Heart left ventricle (tissue), 16 donors: ENCODE results near the gene BARX1. TPM values are rescaled to one million over a fixed set of nuclear protein-coding genes. Genes with fewer than 3 reads are reported as not detected.

Experiments
- ATAC-seq, 4 donors: fragments of 200-7000 bp; cut with Tn5 transposase; one replicate each; pipeline ENCODE4 v1.9.1; 2020 to 2022; ENCODE audit warnings: moderate library complexity in 4 of 4, mild to moderate bottlenecking in 3 of 4, moderate number of reproducible peaks in 1 of 4
- DNase-seq, 5 donors: peaks; one replicate each; pipeline ENCODE4 v3.0.0-alpha.2; 2020
- H3K27ac ChIP-seq, 12 donors: fragments of 200-600 bp; sonication (generic) in 4 of 12; one replicate each; pipeline versions ENCODE4 v1.5.0 to v1.8.0; 2016 to 2022; ENCODE audit warnings: mild to moderate bottlenecking in 2 of 12
- H3K27me3 ChIP-seq, 9 donors: fragments of 200-600 bp; sonication (generic) in 2 of 9; one replicate each; pipeline versions ENCODE4 v1.5.1 to v1.8.0; 2016 to 2022; ENCODE audit warnings: mild to moderate bottlenecking in 3 of 9
- H3K36me3 ChIP-seq, 9 donors: fragments of 200-600 bp; sonication (generic) in 2 of 9; one replicate each; pipeline versions ENCODE4 v1.5.0 to v1.8.0; 2018 to 2022; ENCODE audit warnings: mild to moderate bottlenecking in 2 of 9
- H3K4me1 ChIP-seq, 12 donors: fragments of 200-600 bp; sonication (generic) in 4 of 12; one replicate each; pipeline versions ENCODE4 v1.5.0 to v1.8.0; 2016 to 2022; ENCODE audit warnings: mild to moderate bottlenecking in 3 of 12
- H3K4me3 ChIP-seq, 12 donors: fragments of 200-600 bp; sonication (generic) in 4 of 12; one replicate each; pipeline versions ENCODE4 v1.5.0 to v1.8.0; 2017 to 2022; ENCODE audit warnings: mild to moderate bottlenecking in 9 of 12, moderate library complexity in 4 of 12
- H3K9me3 ChIP-seq, 12 donors: fragments of 200-600 bp; sonication (generic) in 4 of 12; one replicate each; pipeline versions ENCODE4 v1.5.0 to v1.8.0; 2016 to 2022; ENCODE audit warnings: mild to moderate bottlenecking in 1 of 12
- POLR2A ChIP-seq, 2 donors: fragments of 450-650 bp; IDR thresholded peaks; one replicate each; pipeline ENCODE4 v1.6.1; 2017; ENCODE audit warnings: antibody characterized with exemption in 2 of 2, mild to moderate bottlenecking in 2 of 2, moderate library complexity in 2 of 2
- WGBS, 4 donors: extraction: QIAGEN DNeasy Blood & Tissue Kit in 2 of 4; methylation state at CpG; one replicate each; pipeline versions ENCODE4 v1.1.5 to v1.1.7; 2013 to 2018; 5-methylcytosine and 5-hydroxymethylcytosine counted together
- intact Hi-C, 10 donors: fragments of 100-400 bp; cut with DNase I; formaldehyde crosslinking; loops; one replicate each; pipeline versions ENCODE4 v1.11.1 to v1.14.2; 2022
- polyA plus RNA-seq, 2 donors: library from polyadenylated mRNA; stranded (reverse); fragments of 200-250 nt; gene quantifications; one replicate each; pipeline ENCODE4 v1.2.3, GENCODE V29; 2013
- total RNA-seq, 9 donors: library from RNA; depleted of rRNA in 2 of 9; stranded (reverse); fragments of >200 nt in 2 of 9; fragmentation: NEBNext Ultra II Directional in 3 of 9; extraction: Animal tissue kit (Norgen Biotek cat#: 25700) in 3 of 9; gene quantifications; one replicate each; pipeline versions ENCODE4 v1.1.0 to v1.2.4, GENCODE V29; 2016 to 2023
- TF ChIP-seq, protein P1 (sequence below), 12 donors: fragments of 200-600 bp; sonication (generic) in 4 of 12; IDR thresholded peaks; one replicate each; pipeline versions ENCODE4 v1.5.0 to v1.8.0; 2018 to 2022; ENCODE audit warnings: antibody characterized with exemption in 12 of 12, mild to moderate bottlenecking in 5 of 12
- donor health status: ischemic (EF 13 %, LVEDD 7.1; RV severe dilation, severe dysfunction).
- donor health status: healthy with polysubstance abuse.
- donor health status: DM: no; HTN: yes; CAD: no.
- donor health status: DM: no; HTN: no; CAD: no.
- donor health status: ischemic (EF 25% LVEDD 6.9; RV normal size, moderate dysfunction).
- donor health status: ischemic (EF 25% LVEDD 5.7; RV mildly dilated, moderate dysfunction).
- donor health status: healthy.
- donor health status: DM: yes; HTN: yes; CAD: no.
- donor health status: ischemic (EF 35%, LVEDD 5.7; RV mildly dilated, moderate dysfunction).
- donor health status: nonischemic (EF 11% LVEDD 7.7; RV severe dilation, severe dysfunction).
- donor health status: DM: yes; HTN: yes; CAD: no.
- donor health status: PGD.
- donor health status: ischemic (EF 29% LVEDD 5.4; RV normal size, mild dysfunction).
- donor health status: nonischemic (EF 23%, LVEDD 6.1; RV moderate dilation, normal function).

The BARX1 gene
- total and polyA plus RNA-seq, 11 donors = not detected

DNA sequence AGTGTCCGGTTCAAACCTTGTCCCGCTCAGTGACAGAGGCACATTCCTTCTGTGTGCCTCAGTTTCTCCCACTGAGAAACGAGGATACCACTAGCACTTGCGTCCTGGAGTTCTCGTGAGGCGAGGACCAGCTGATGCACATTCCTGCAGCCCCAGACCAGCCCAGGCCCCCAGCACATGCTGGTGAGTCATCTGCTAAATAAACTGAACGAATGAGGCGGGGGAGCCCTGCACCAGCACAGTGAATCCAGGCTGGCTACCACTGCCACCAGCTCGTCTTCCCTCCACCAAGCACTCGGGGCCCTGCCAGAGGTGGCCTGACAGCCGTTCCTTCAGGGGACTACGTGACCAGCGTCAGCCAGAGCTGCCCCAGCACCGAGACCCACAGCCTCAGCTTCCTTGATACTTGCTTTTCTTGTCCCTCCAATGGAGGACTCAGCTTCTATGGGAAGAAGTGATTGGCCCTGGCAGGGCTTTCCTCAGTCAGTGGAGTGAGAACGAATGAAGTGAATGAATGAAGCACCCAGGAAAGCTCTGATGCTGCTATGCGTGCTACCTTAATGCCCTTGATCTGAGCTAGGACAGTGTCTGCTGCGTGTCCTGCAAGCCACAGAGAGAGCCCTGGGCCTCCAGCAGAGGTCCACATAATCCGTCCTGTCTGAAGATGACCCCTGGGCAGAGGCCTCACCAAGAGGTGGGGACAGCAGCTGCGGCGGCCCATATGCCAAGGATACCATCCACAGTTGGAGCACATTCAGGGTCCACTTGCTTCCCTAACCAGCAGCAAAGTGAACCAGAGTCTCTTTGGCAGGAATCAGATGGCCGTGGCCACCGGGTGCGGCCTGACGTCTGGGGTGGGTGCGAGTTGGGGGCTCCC lies 13.5 kb upstream of the BARX1 start:
- ATAC-seq (peak in 1 of 4 donors; percentile 29), DNase-seq (no peak)
- intact Hi-C loops = loop anchor here in 4 of 10 donors (10.0 kb wide), 3 partner anchors 144 to 814 kb away; no protein-coding TSS in a partner anchor
- WGBS, 4 donors = 82 to 86% (median 84%) methylated on average over 19 to 25 of the region's 25 CpGs
- Histone ChIP-seq H3K27ac (no peak overlapping the region), H3K36me3 (no peaks in the 10 kb centered on the region), H3K9me3 (peaks cover 0 to 13% (median 2%) of the 10 kb centered on the region in 12 donors), H3K27me3 (peaks cover 0 to 43% (median 6%) of the 10 kb centered on the region in 9 donors), H3K4me3 (no peak overlapping the region), H3K4me1 (no peaks in the 10 kb centered on the region)
- TF ChIP-seq POLR2A (IDR thresholded peaks at IDR 0.05) = no peak
- TF ChIP-seq, protein P1, sequence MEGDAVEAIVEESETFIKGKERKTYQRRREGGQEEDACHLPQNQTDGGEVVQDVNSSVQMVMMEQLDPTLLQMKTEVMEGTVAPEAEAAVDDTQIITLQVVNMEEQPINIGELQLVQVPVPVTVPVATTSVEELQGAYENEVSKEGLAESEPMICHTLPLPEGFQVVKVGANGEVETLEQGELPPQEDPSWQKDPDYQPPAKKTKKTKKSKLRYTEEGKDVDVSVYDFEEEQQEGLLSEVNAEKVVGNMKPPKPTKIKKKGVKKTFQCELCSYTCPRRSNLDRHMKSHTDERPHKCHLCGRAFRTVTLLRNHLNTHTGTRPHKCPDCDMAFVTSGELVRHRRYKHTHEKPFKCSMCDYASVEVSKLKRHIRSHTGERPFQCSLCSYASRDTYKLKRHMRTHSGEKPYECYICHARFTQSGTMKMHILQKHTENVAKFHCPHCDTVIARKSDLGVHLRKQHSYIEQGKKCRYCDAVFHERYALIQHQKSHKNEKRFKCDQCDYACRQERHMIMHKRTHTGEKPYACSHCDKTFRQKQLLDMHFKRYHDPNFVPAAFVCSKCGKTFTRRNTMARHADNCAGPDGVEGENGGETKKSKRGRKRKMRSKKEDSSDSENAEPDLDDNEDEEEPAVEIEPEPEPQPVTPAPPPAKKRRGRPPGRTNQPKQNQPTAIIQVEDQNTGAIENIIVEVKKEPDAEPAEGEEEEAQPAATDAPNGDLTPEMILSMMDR (IDR thresholded peaks at IDR 0.05) = no peak

DNA sequence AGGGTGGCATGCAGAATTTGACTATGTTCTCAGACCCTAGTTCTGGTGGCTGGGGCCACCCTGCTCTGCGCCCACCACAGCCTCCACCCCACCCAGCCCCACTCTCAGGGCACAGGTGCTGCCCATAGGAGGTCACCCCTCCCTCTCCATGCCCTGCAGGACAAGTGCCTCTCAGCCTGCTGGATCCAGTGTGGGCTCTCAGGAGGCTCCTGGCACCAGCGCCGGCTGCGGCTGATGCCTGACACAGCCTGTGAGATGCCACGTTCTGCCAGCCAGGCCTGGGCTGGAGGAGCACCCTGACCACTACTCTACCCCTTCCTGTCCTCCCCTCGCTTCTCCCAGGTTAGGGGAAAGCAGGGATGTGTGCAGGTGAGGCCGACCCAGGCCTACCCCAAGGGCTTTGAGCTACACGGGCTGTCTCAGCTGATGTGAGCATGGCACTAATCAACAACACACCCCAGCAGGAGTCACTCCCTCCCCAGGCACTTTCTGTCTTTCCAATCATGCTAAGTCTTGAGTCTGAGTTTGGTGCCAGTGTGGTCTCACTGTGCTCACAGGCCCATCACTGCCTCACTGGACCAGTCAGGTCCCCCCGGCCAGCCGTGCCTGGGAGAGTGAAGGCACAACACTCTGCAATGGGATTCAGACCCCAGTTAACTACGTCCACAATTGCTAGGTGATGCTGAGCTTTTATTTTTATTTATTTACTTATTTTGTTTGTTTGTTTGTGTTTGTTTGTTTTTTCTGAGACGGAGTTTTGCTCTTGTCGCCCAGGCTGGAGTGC lies 12.1 kb upstream of the BARX1 start:
- no peak overlapping the region for H3K27ac ChIP-seq
- intact Hi-C loops = loop anchor here in 4 of 10 donors (10.0 kb wide), 3 partner anchors 142 to 812 kb away; no protein-coding TSS in a partner anchor
- no peak overlapping the region for H3K4me3 ChIP-seq
- peaks cover 0 to 43% (median 6%) of the 10 kb centered on the region in 9 donors for H3K27me3 ChIP-seq
- H3K36me3 ChIP-seq = no peaks in the 10 kb centered on the region
- 81 to 95% (median 91%) methylated on average over 6 to 13 of the region's 13 CpGs for WGBS, 4 donors
- ATAC-seq (peak in 1 of 4 donors; percentile 18), DNase-seq (no peak)
- peaks cover 0 to 11% (median 3%) of the 10 kb centered on the region in 12 donors for H3K4me1 ChIP-seq
- H3K9me3 ChIP-seq = no peaks in the 10 kb centered on the region
- TF ChIP-seq, protein P1 (IDR thresholded peaks at IDR 0.05) = no peak
- TF ChIP-seq POLR2A (IDR thresholded peaks at IDR 0.05) = no peak

DNA sequence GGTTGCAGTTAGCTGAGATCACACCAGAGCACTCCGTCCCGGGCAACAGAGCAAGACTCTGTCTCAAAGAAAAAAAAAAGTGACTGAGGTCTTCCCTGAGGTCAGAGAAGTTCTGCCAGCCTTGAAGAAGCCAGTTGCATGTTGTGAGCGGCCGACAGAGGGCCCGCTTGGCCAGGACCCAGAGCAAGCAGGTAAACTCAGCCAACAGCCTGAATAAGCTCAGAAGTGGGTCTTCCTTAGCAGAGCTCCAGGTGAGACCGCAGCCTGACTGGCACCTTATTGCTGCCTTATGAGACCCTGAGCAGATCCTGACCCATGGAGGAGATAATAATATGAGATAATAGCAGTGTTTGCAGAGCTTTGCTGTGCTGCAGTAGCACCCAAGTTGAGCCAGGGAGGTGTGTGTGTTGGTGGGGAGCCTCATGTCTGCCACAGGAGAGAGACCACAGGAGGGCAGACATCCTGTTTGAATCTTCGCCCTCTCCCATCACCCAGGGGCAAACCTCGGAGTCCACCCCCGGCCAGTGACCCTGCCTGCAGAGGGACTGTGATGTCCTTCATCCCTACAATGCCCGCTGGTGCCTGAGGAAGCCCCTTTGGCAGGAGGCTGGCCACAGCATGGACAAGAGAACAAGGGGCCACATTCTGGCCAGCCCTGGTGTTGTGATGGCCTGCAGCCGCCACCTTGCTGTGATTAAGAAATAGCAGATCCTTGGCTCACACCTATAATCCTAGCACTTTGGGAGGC lies 10.8 kb upstream of the BARX1 start:
- no peak overlapping the region for H3K4me3 ChIP-seq
- TF ChIP-seq POLR2A (IDR thresholded peaks at IDR 0.05) = no peak
- TF ChIP-seq, protein P1 (IDR thresholded peaks at IDR 0.05) = no peak
- 76 to 80% (median 79%) methylated on average over 9 to 11 of the region's 11 CpGs for WGBS, 4 donors
- ATAC-seq = no peak
- peak in 1 of 5 donors; percentile 28 for DNase-seq
- H3K36me3 ChIP-seq = no peaks in the 10 kb centered on the region
- H3K4me1 ChIP-seq = peaks cover 0 to 11% (median 3%) of the 10 kb centered on the region in 12 donors
- intact Hi-C loops = loop anchor here in 4 of 10 donors (10.0 kb wide), 3 partner anchors 141 to 811 kb away; no protein-coding TSS in a partner anchor
- H3K27me3 ChIP-seq = peaks cover under 1 to 52% (median 12%) of the 10 kb centered on the region in 9 donors
- H3K27ac ChIP-seq = no peak overlapping the region
- H3K9me3 ChIP-seq = no peaks in the 10 kb centered on the region
